GM12878 (cell line): ENCODE measurements around the gene TANK. TPM values are rescaled to one million over a fixed set of nuclear protein-coding genes. Genes with fewer than 3 reads are reported as not detected.

Experiments
- BACH1 ChIP-seq: fragments of 450-650 bp; IDR thresholded peaks from 2 replicates; pipeline ENCODE4 v1.6.1; 2017; ENCODE audit warnings: mild to moderate bottlenecking, borderline replicate concordance
- CBFB ChIP-seq: IDR thresholded peaks from 2 replicates; pipeline ENCODE4 v1.6.1; 2016; ENCODE audit warnings: antibody characterized with exemption, low read depth
- CHD2 ChIP-seq: IDR thresholded peaks from 2 replicates; pipeline ENCODE4 v1.6.1; 2011; ENCODE audit warnings: low read depth, low read length, improper control_type of control experiment, borderline replicate concordance
- DPF2 ChIP-seq: fragments of 450-650 bp; IDR thresholded peaks from 2 replicates; pipeline ENCODE4 v1.6.1; 2017; ENCODE audit warnings: mild to moderate bottlenecking
- EGR1 ChIP-seq, 2 experiments: IDR thresholded peaks; 1 replicate in 1 of 2; 2 replicates in 1 of 2; pipeline ENCODE4 v1.6.1; 2011 to 2012; ENCODE audit warnings: low read depth in 2 of 2, low read length in 2 of 2, borderline replicate concordance in 1 of 2, mild to moderate bottlenecking in 1 of 2, moderate library complexity in 1 of 2
- FOXM1 ChIP-seq: IDR thresholded peaks from 2 replicates; pipeline ENCODE4 v1.6.1; 2012; ENCODE audit warnings: low read depth, mild to moderate bottlenecking, inconsistent platforms, low read length, moderate library complexity
- GABPA ChIP-seq: IDR thresholded peaks from 2 replicates; pipeline ENCODE4 v1.6.1; 2014; ENCODE audit warnings: antibody characterized with exemption, low read depth, mild to moderate bottlenecking, inconsistent platforms
- HCFC1 ChIP-seq: fragments of 150-350 bp; IDR thresholded peaks from 2 replicates; pipeline ENCODE4 v1.6.1; 2014; ENCODE audit warnings: low read length
- LARP7 ChIP-seq: fragments of 450-650 bp; IDR thresholded peaks from 2 replicates; pipeline ENCODE4 v1.6.1; 2017; ENCODE audit warnings: mild to moderate bottlenecking
- MEF2B ChIP-seq: fragments of 450-650 bp; IDR thresholded peaks from 2 replicates; pipeline ENCODE4 v1.6.1; 2018; ENCODE audit warnings: mild to moderate bottlenecking, moderate library complexity; ENCODE audit not compliant: partially characterized antibody, poor library complexity, severe bottlenecking
- MTA3 ChIP-seq: IDR thresholded peaks from 2 replicates; pipeline ENCODE4 v1.6.1; 2012; ENCODE audit warnings: low read length, inconsistent platforms, borderline replicate concordance
- MXI1 ChIP-seq: fragments of 150-350 bp; IDR thresholded peaks from 2 replicates; pipeline ENCODE4 v1.6.1; 2011; ENCODE audit warnings: low read depth, mild to moderate bottlenecking, inconsistent platforms, low read length, improper control_type of control experiment
- NR2C1 ChIP-seq: fragments of 450-650 bp; IDR thresholded peaks from 2 replicates; pipeline ENCODE4 v1.6.1; 2017; ENCODE audit warnings: antibody characterized with exemption, mild to moderate bottlenecking, moderate library complexity
- PML ChIP-seq: IDR thresholded peaks from 2 replicates; pipeline ENCODE4 v1.6.1; 2012; ENCODE audit warnings: low read length, inconsistent platforms
- POLR2AphosphoS2 ChIP-seq: IDR thresholded peaks from 2 replicates; pipeline ENCODE4 v1.6.1; 2011; ENCODE audit warnings: low read depth, mild to moderate bottlenecking, low read length, improper control_type of control experiment, moderate library complexity
- RB1 ChIP-seq: fragments of 450-650 bp; formaldehyde crosslinking; IDR thresholded peaks from 2 replicates; pipeline ENCODE4 v1.6.1; 2017; ENCODE audit warnings: mild to moderate bottlenecking, borderline replicate concordance
- RUNX3 ChIP-seq: IDR thresholded peaks from 2 replicates; pipeline ENCODE4 v1.6.1; 2012; ENCODE audit warnings: low read length, inconsistent platforms
- SMAD5 ChIP-seq: IDR thresholded peaks from 2 replicates; pipeline ENCODE4 v1.6.1; 2016; ENCODE audit warnings: antibody characterized with exemption, low read depth
- SREBF2 ChIP-seq: IDR thresholded peaks from 2 replicates; pipeline ENCODE4 v1.6.1; 2012; ENCODE audit warnings: mild to moderate bottlenecking, low read length
- TCF12 ChIP-seq: IDR thresholded peaks from 2 replicates; pipeline ENCODE4 v1.6.1; 2011; ENCODE audit warnings: low read depth, mild to moderate bottlenecking, low read length
- YY1 ChIP-seq: IDR thresholded peaks from 2 replicates; pipeline ENCODE4 v1.6.1; 2011; ENCODE audit warnings: low read depth, mild to moderate bottlenecking, low read length
- ZNF24 ChIP-seq: fragments of 450-650 bp; IDR thresholded peaks from 2 replicates; pipeline ENCODE4 v1.6.1; 2017; ENCODE audit warnings: antibody characterized with exemption, mild to moderate bottlenecking
- polyA plus RNA-seq, 11 experiments: library from polyadenylated mRNA; depleted of rRNA in 4 of 11; unstranded in 6 of 11; stranded (reverse) in 5 of 11; fragments of >200 nt; fragmentation: Nextera tagmentation in 4 of 11; fragmentation: Illumina TruSeq in 1 of 11; extraction: Ambion mirVana in 4 of 11; extraction: Trizol in 1 of 11; gene quantifications; 1 replicate in 1 of 11; 2 replicates in 10 of 11; pipeline versions ENCODE4 v1.2.1 to v1.2.3, GENCODE V29; 2011 to 2016; ENCODE audit warnings: inconsistent platforms in 2 of 11, missing spikeins in 2 of 11, low read depth in 1 of 11
- total RNA-seq, 4 experiments: library from RNA; depleted of rRNA in 3 of 4; stranded (reverse); fragments of >200 nt in 3 of 4; fragmentation: Illumina TruSeq in 1 of 4; extraction: Trizol in 1 of 4; gene quantifications; 2 replicates each; pipeline versions ENCODE4 v1.2.1 to v1.2.3, GENCODE V29; 2013 to 2021
- TF ChIP-seq, protein P1 (sequence below): IDR thresholded peaks from 2 replicates; pipeline ENCODE4 v1.6.1; 2012; ENCODE audit warnings: low read depth, low read length, improper control_type of control experiment
- TF ChIP-seq, protein P2 (sequence below): IDR thresholded peaks from 2 replicates; pipeline ENCODE4 v1.6.1; 2012; ENCODE audit warnings: low read depth, low read length, improper control_type of control experiment
- TF ChIP-seq, protein P3 (sequence below): IDR thresholded peaks from 2 replicates; pipeline ENCODE4 v1.6.1; 2012; ENCODE audit warnings: low read depth, low read length, improper control_type of control experiment

The TANK gene
- total and polyA plus RNA-seq, 10 of the 15 experiments (the other 5 are each of a cell fraction or from before 2014, with no cell fraction given) = 48.6 to 127 (median 103) TPM

DNA sequence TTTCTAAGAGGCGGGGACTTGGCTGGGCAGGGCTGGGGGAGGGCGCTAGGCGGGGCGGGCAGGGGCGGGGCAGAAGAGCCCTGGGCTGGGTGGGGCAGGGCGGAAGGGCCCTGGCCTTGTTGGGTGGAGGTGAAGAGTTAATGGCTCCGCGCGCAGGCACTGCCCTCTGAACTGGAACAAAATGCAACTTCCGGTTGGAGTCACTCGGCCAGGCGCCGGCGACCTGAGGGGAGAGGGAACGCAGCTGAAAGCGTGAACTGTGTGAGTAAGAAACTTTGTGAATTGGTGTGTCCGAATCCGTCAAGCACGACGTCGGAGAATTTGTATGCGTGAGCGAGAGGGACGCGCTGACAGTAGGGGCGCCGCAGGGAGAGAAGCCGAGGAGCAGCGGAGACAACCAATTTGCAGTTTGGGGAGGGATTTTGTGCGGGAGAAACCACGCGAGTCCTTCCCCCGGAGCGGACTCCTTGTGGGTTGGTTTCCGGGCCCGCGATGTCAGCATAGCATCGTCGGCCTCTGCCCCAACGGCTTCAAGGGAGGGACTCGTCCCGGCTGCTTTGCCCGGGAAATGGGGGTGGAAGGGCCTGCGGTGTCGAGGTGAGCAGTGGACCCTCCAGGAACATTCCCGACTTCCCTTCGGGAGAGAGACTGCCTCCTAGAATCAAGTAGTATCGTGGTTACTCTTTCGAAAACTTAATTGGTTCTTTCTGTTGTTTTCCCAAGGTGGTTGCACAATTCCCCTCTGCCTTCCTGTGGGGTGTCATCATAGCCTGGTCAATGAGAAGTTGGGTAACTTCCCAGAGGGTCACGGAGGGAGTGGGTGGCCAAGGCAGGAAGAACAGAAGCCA is at the start of gene TANK (continued):
- TF ChIP-seq MXI1 (0 out of 2 replicates have a peak, but pooled peaks have one; percentile 55), CHD2 (0 out of 2 replicates have a peak, but pooled peaks have one; percentile 23), SMAD5 (peak; percentile 64; the same call in 1 of the 2 replicates), MEF2B (peak; percentile 13), DPF2 (peak; percentile 52; the same call in 1 of the 2 replicates), GABPA (peak; percentile 92), ZNF24 (no peak), RB1 (0 out of 2 replicates have a peak, but pooled peaks have one; percentile 52), EGR1 (IDR thresholded peaks at IDR 0.05; ENCODE audit: borderline replicate concordance in 1 of 2, low read depth in 2 of 2, low read length in 2 of 2) (peak in 1 of 2 experiments; percentile 43; a peak in 1 of 3 replicates), HCFC1 (peak; percentile 28; the same call in 1 of the 2 replicates), BACH1 (0 out of 2 replicates have a peak, but pooled peaks have one; percentile 40), TCF12 (peak; percentile 58; the same call in 1 of the 2 replicates), SREBF2 (no peak), FOXM1 (0 out of 2 replicates have a peak, but pooled peaks have one; percentile 44), CBFB (peak; percentile 56), POLR2AphosphoS2 (peak; percentile 77), RUNX3 (peak; percentile 48), PML (peak; percentile 94), LARP7 (peak; percentile 78; the same call in 1 of the 2 replicates), MTA3 (no peak; the same call in 1 of the 2 replicates), YY1 (peak; percentile 93), NR2C1 (peak; percentile 94)
- TF ChIP-seq, protein P1, sequence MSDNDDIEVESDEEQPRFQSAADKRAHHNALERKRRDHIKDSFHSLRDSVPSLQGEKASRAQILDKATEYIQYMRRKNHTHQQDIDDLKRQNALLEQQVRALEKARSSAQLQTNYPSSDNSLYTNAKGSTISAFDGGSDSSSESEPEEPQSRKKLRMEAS = 0 out of 2 replicates have a peak, but pooled peaks have one; percentile 7
- TF ChIP-seq, protein P2, sequence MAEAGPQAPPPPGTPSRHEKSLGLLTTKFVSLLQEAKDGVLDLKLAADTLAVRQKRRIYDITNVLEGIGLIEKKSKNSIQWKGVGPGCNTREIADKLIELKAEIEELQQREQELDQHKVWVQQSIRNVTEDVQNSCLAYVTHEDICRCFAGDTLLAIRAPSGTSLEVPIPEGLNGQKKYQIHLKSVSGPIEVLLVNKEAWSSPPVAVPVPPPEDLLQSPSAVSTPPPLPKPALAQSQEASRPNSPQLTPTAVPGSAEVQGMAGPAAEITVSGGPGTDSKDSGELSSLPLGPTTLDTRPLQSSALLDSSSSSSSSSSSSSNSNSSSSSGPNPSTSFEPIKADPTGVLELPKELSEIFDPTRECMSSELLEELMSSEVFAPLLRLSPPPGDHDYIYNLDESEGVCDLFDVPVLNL = no peak
- TF ChIP-seq, protein P3, sequence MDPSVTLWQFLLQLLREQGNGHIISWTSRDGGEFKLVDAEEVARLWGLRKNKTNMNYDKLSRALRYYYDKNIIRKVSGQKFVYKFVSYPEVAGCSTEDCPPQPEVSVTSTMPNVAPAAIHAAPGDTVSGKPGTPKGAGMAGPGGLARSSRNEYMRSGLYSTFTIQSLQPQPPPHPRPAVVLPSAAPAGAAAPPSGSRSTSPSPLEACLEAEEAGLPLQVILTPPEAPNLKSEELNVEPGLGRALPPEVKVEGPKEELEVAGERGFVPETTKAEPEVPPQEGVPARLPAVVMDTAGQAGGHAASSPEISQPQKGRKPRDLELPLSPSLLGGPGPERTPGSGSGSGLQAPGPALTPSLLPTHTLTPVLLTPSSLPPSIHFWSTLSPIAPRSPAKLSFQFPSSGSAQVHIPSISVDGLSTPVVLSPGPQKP = peak; percentile 89
